Measurements from ENCODE around the gene R3HDML. TPM values are rescaled to one million over a fixed set of nuclear protein-coding genes. Genes with fewer than 3 reads are reported as not detected.
"Not testable (repeated sequence)": the region's sequence is repeated elsewhere in the genome, so short reads cannot be mapped to it uniquely, and the experiment has no call there.

The R3HDML gene
- total and polyA plus RNA-seq, 2 of the 13 experiments (the other 11 are each of a cell fraction or from before 2014, with no cell fraction given): not detected

- DNase-seq (ENCODE audit: low spot score); intact Hi-C loops (cut with micrococcal nuclease; ENCODE audit: unreplicated experiment); H3K4me3 ChIP-seq (replicated peaks in 1 of 3; ENCODE audit: insufficient read depth in 1 of 3, low read depth in 2 of 3, low read length in 3 of 3); H3K36me3 ChIP-seq (replicated peaks in 1 of 2; ENCODE audit: control insufficient read depth in 1 of 2, insufficient read depth in 2 of 2, low read length in 2 of 2); BruUV-seq (replicated peaks); H3K79me2 ChIP-seq (ENCODE audit: insufficient read depth, low read length); H3K27ac ChIP-seq (ENCODE audit: extremely low read length, insufficient read depth, low read length); H2AFZ ChIP-seq (ENCODE audit: low read length); H3K9me3 ChIP-seq (ENCODE audit: low read length); in situ Hi-C loops (cut with HindIII; ENCODE audit: extremely low pct_ligation_motif_present, low pct_unique_long_range_greater_than_20kb); ATAC-seq; H3K4me2 ChIP-seq (ENCODE audit: low read depth, low read length); H3K9ac ChIP-seq (ENCODE audit: insufficient read depth, low read depth, low read length); H3K27me3 ChIP-seq (ENCODE audit: control insufficient read depth in 1 of 2, insufficient read depth in 2 of 2, low read length in 2 of 2); CTCF ChIA-PET (ENCODE audit: low intra/inter-chr PET ratio, low total read pairs); FAIRE-seq; H4K20me1 ChIP-seq (ENCODE audit: insufficient read depth, low read length): not testable (repeated sequence)
- peaks cover 27% of the 10 kb centered on the region for H3K4me1 ChIP-seq (ENCODE audit: insufficient read depth, low read length)
- TF ChIP-seq ZFP91 (CRISPR knock-in tag; IDR thresholded peaks at IDR 0.05; ENCODE audit: borderline replicate concordance): peak; percentile 25; the same call in 1 of the 2 replicates
- POLR2A ChIA-PET: interaction anchor here (1.1 to 1.9 kb wide), 2 partner anchors 8 to 11 kb away, joined by 3 to 11 read pairs; partner anchors contain the start of gene FITM2
- 98% methylated on average over 37 of the region's 42 CpGs for WGBS (ENCODE audit: low lambda C conversion rate)
Measured at GRCh38 chr20:44299011-44299535, 37.8 kb upstream of the R3HDML start.

GRCh38 chr20:44301285-44301684, 35.6 kb upstream of the R3HDML start:
- H3K4me2 ChIP-seq (ENCODE audit: low read depth, low read length): no peak overlapping the region
- FAIRE-seq (no peak), ATAC-seq (no peak), DNase-seq (ENCODE audit: low spot score) (no peak)
- ChIA-PET POLR2A (interaction anchor here (1.9 to 2.0 kb wide), 2 partner anchors 9 to 101 kb away, joined by 6 to 11 read pairs; partner anchors contain the start of gene FITM2), CTCF (ENCODE audit: low intra/inter-chr PET ratio, low total read pairs) (no interaction called here)
- peak overlapping the region; percentile 82 for H3K27ac ChIP-seq (ENCODE audit: extremely low read length, insufficient read depth, low read length)
- BruUV-seq (replicated peaks): no TSS peak
- H3K4me3 ChIP-seq (replicated peaks in 1 of 3; ENCODE audit: insufficient read depth in 1 of 3, low read depth in 2 of 3, low read length in 3 of 3): no peak overlapping the region
- no peaks in the 10 kb centered on the region for H3K79me2 ChIP-seq (ENCODE audit: insufficient read depth, low read length)
- H3K36me3 ChIP-seq (replicated peaks in 1 of 2; ENCODE audit: control insufficient read depth in 1 of 2, insufficient read depth in 2 of 2, low read length in 2 of 2): no peaks in the 10 kb centered on the region; a peak in 1 of 5 replicates
- H3K9ac ChIP-seq (ENCODE audit: insufficient read depth, low read depth, low read length): no peak overlapping the region
- H3K4me1 ChIP-seq (ENCODE audit: insufficient read depth, low read length): peaks cover 27% of the 10 kb centered on the region
- H2AFZ ChIP-seq (ENCODE audit: low read length): no peak overlapping the region
- intact Hi-C loops (cut with micrococcal nuclease; ENCODE audit: unreplicated experiment) (no loop called here), in situ Hi-C loops (cut with HindIII; ENCODE audit: extremely low pct_ligation_motif_present, low pct_unique_long_range_greater_than_20kb) (no loop called here)
- H4K20me1 ChIP-seq (ENCODE audit: insufficient read depth, low read length): no peaks in the 10 kb centered on the region
- H3K27me3 ChIP-seq (ENCODE audit: control insufficient read depth in 1 of 2, insufficient read depth in 2 of 2, low read length in 2 of 2): no peaks in the 10 kb centered on the region
- H3K9me3 ChIP-seq (ENCODE audit: low read length): no peaks in the 10 kb centered on the region
- no peak; the same call in 1 of the 2 replicates for TF ChIP-seq TOPORS (CRISPR knock-in tag; IDR thresholded peaks at IDR 0.05)
- TF ChIP-seq BCL6 (CRISPR knock-in tag; IDR thresholded peaks at IDR 0.05): no peak
- TF ChIP-seq ZNF44 (CRISPR knock-in tag; IDR thresholded peaks at IDR 0.05): peak; percentile 34; the same call in 1 of the 2 replicates
- TF ChIP-seq MED8 (CRISPR knock-in tag; IDR thresholded peaks at IDR 0.05; ENCODE audit: insufficient replicate concordance): no peak
- TF ChIP-seq ZNF367 (CRISPR knock-in tag; IDR thresholded peaks at IDR 0.05; ENCODE audit: borderline replicate concordance): no peak
- no peak for TF ChIP-seq ZBTB42 (CRISPR knock-in tag; IDR thresholded peaks at IDR 0.05)
- TF ChIP-seq ATF2 (CRISPR knock-in tag; IDR thresholded peaks at IDR 0.05): no peak
- no peak for TF ChIP-seq CEBPG (CRISPR knock-in tag; IDR thresholded peaks at IDR 0.05)
- TF ChIP-seq ZNF563 (CRISPR knock-in tag; IDR thresholded peaks at IDR 0.05): no peak
- TF ChIP-seq KDM5B (CRISPR knock-in tag; IDR thresholded peaks at IDR 0.05; ENCODE audit: borderline replicate concordance): no peak
- no peak for TF ChIP-seq THAP7 (CRISPR knock-in tag; IDR thresholded peaks at IDR 0.05)
- TF ChIP-seq ZFYVE20 (CRISPR knock-in tag; IDR thresholded peaks at IDR 0.05; ENCODE audit: borderline replicate concordance, low read depth): no peak

Measured in HepG2 (cell line).